PC-9 (cell line): ENCODE measurements around the gene MRPS27.

ENCODE experiments used
- CTCF ChIP-seq: fragments of 200-600 bp; sonication (generic); conservative IDR thresholded peaks from 2 replicates; pipeline ENCODE4 v1.6.1; 2017; ENCODE audit warnings: mixed run types, antibody characterized with exemption, mild to moderate bottlenecking, moderate library complexity
- EZH2 ChIP-seq: fragments of 200-600 bp; sonication (generic); IDR thresholded peaks from 2 replicates; pipeline ENCODE4 v1.8.0; 2017; ENCODE audit warnings: antibody characterized with exemption, low read depth

DNA sequence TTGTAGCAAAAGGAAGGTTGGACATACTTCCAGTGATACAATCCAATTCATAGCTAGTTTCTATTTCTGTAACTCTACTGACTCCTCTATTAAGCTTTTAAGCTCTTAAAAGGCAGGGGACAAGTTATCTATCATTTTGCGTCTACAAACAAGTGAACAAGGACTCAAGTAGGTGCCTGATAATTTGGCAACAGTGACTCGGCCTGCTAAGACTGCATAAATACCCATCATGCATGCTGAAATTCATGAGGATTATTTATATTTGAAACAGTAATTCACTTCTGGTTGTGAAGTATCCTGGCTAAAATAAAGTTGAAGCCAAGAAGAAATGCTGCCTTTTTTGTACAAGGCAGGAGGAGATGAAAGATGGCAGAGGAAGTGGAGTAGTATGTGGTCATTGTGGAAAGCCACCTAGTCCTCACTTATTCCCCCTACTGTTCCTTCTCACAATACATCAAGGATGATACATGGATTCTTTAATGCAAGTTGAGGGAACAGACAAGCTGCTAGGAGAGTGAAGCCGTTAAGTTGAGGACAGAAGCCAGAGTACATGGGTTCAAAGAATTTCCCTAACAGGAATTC lies 74.0 kb downstream of the MRPS27 start:
- no peak for TF ChIP-seq CTCF
- TF ChIP-seq EZH2 = no peak
